ENCODE data around the gene PPM1H. TPM values are rescaled to one million over a fixed set of nuclear protein-coding genes. Genes with fewer than 3 reads are reported as not detected.
"Not testable (repeated sequence)": the region's sequence is repeated elsewhere in the genome, so short reads cannot be mapped to it uniquely, and the experiment has no call there.

Gene PPM1H
- total RNA-seq, 1 donor from 2014 or later: 21.6 TPM

GRCh38 chr12:62888454-62889110, 46.4 kb downstream of the PPM1H start:
- no peak overlapping the region for H3K4me3 ChIP-seq (ENCODE audit: low read depth, low read length)
- no peaks in the 10 kb centered on the region for H3K36me3 ChIP-seq (ENCODE audit: control insufficient read depth, insufficient read depth, low read length)
- no peak for DNase-seq (ENCODE audit: low read depth)
- H3K27me3 ChIP-seq (ENCODE audit: control insufficient read depth, insufficient read depth, low read length): no peaks in the 10 kb centered on the region
- TF ChIP-seq, protein P1, sequence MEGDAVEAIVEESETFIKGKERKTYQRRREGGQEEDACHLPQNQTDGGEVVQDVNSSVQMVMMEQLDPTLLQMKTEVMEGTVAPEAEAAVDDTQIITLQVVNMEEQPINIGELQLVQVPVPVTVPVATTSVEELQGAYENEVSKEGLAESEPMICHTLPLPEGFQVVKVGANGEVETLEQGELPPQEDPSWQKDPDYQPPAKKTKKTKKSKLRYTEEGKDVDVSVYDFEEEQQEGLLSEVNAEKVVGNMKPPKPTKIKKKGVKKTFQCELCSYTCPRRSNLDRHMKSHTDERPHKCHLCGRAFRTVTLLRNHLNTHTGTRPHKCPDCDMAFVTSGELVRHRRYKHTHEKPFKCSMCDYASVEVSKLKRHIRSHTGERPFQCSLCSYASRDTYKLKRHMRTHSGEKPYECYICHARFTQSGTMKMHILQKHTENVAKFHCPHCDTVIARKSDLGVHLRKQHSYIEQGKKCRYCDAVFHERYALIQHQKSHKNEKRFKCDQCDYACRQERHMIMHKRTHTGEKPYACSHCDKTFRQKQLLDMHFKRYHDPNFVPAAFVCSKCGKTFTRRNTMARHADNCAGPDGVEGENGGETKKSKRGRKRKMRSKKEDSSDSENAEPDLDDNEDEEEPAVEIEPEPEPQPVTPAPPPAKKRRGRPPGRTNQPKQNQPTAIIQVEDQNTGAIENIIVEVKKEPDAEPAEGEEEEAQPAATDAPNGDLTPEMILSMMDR (IDR thresholded peaks at IDR 0.05; ENCODE audit: insufficient read depth, low read length, poor library complexity, severe bottlenecking): no peak

- no peak for DNase-seq (ENCODE audit: low read depth)
- H3K4me3 ChIP-seq (ENCODE audit: low read depth, low read length): no peak overlapping the region
- H3K36me3 ChIP-seq (ENCODE audit: control insufficient read depth, insufficient read depth, low read length): no peaks in the 10 kb centered on the region
- no peaks in the 10 kb centered on the region for H3K27me3 ChIP-seq (ENCODE audit: control insufficient read depth, insufficient read depth, low read length)
- TF ChIP-seq, protein P1 (IDR thresholded peaks at IDR 0.05; ENCODE audit: insufficient read depth, low read length, poor library complexity, severe bottlenecking): no peak
These were observed 48.2 kb downstream of the PPM1H start for GRCh38 chr12:62886796-62887195.

- no peaks in the 10 kb centered on the region for H3K27me3 ChIP-seq (ENCODE audit: control insufficient read depth, insufficient read depth, low read length)
- TF ChIP-seq, protein P1 (IDR thresholded peaks at IDR 0.05; ENCODE audit: insufficient read depth, low read length, poor library complexity, severe bottlenecking): no peak
- H3K36me3 ChIP-seq (ENCODE audit: control insufficient read depth, insufficient read depth, low read length): no peaks in the 10 kb centered on the region
- no peak for DNase-seq (ENCODE audit: low read depth)
- H3K4me3 ChIP-seq (ENCODE audit: low read depth, low read length): no peak overlapping the region
These were observed 49.7 kb downstream of the PPM1H start for GRCh38 chr12:62885242-62885641.

- H3K27me3 ChIP-seq (ENCODE audit: control insufficient read depth, insufficient read depth, low read length); H3K36me3 ChIP-seq (ENCODE audit: control insufficient read depth, insufficient read depth, low read length); H3K4me3 ChIP-seq (ENCODE audit: low read depth, low read length); DNase-seq (ENCODE audit: low read depth): not testable (repeated sequence)
These were observed 50.1 kb downstream of the PPM1H start for GRCh38 chr12:62884832-62885231.

DNA sequence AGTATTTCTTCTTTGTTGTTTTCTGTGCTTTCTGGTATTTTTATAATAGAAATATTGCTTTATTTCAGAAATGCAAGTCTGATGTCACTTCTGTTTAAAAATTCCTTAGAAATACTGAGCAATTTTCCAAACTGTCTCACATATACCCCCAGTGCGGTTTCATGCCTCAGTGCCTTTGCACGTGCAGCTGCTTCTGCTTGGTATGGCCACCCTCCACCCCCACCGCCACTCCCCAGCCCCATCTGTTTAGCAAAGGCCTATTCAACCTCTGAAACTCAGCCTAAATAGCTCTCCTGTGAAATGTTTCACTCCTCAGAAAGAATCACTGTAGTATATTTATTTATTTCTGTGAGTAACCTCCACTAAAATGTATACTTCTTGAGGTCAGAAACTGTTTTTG, 52.3 kb downstream of the PPM1H start:
- no peaks in the 10 kb centered on the region for H3K27me3 ChIP-seq (ENCODE audit: control insufficient read depth, insufficient read depth, low read length)
- no peak overlapping the region for H3K4me3 ChIP-seq (ENCODE audit: low read depth, low read length)
- TF ChIP-seq, protein P1 (IDR thresholded peaks at IDR 0.05; ENCODE audit: insufficient read depth, low read length, poor library complexity, severe bottlenecking): no peak
- DNase-seq (ENCODE audit: low read depth): no peak
- H3K36me3 ChIP-seq (ENCODE audit: control insufficient read depth, insufficient read depth, low read length): no peaks in the 10 kb centered on the region

DNA sequence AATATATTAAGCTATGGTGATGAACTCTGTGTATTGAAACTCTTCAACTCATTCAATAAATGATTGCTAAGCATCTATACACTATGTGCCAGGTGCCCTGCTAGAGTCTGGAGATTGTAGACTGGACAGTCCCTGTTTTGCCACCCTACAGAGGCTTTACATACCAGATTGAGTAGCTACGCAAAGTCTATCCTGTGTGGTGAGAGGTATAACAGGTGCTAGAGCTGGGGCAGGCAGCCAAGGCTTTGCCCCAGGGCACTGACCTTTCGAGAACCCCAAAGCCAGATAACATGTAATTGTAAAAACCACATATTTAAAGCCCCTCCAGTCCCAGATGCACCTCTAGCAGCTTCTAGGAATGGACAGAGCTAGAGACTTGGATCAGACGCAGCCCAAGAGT, 52.8 kb downstream of the PPM1H start:
- Histone ChIP-seq H3K27me3 (ENCODE audit: control insufficient read depth, insufficient read depth, low read length) (no peaks in the 10 kb centered on the region), H3K4me3 (ENCODE audit: low read depth, low read length) (no peak overlapping the region), H3K36me3 (ENCODE audit: control insufficient read depth, insufficient read depth, low read length) (no peaks in the 10 kb centered on the region)
- TF ChIP-seq, protein P1 (IDR thresholded peaks at IDR 0.05; ENCODE audit: insufficient read depth, low read length, poor library complexity, severe bottlenecking): no peak
- no peak for DNase-seq (ENCODE audit: low read depth)

All from kidney epithelial cell (primary cell).